ENCODE data around the gene P4HA1.

- no peak for TF ChIP-seq SUZ12 (IDR thresholded peaks at IDR 0.05; ENCODE audit: extremely low read depth, insufficient read depth, insufficient read length)
- no peak for TF ChIP-seq YY1 (IDR thresholded peaks at IDR 0.05; ENCODE audit: insufficient read depth, insufficient read length)
- TF ChIP-seq ZNF274 (IDR thresholded peaks at IDR 0.05; ENCODE audit: low read depth, low read length), result no peak
These were observed 38.5 kb downstream of the P4HA1 start for GRCh38 chr10:73058057-73058591.
